22Rv1 (cell line): ENCODE measurements around the gene ASB8.
A peak's percentile ranks its signal among the peaks of the same experiment; 100 is the strongest.

Source experiments
- H3K27ac ChIP-seq: fragments of 450-650 bp; 2 replicates; pipeline ENCODE4 v1.5.1; 2017
- CTCF ChIP-seq: fragments of 450-650 bp; IDR thresholded peaks from 2 replicates; pipeline ENCODE4 v1.5.1; 2017; ENCODE audit warnings: mild to moderate bottlenecking
- ZFX ChIP-seq: fragments of 450-650 bp; IDR thresholded peaks from 2 replicates; pipeline ENCODE4 v1.6.1; 2017; ENCODE audit warnings: antibody characterized with exemption, borderline replicate concordance

The ASB8 gene

DNA sequence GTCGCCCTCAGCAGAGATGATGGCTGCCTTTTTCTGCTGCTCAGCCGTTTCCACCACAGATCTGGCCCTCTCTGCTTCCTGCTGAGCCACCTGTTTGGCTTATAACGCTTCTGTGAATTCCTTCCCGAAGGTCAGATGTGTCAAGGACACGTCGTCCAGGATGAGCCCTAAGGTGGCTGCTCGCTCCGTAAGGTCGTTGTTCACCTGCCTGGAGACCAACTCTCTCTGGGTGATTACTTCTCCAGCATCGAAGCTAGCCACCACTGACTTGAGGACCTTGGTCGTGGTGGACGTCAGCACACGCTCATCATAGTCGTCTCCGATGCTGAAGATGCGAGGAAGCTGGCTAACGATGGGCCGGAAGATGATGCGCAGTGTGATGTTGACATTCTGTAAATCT is 11.7 kb upstream of the ASB8 start:
- no peak overlapping the region for H3K27ac ChIP-seq
- TF ChIP-seq CTCF (no peak), ZFX (no peak)

DNA sequence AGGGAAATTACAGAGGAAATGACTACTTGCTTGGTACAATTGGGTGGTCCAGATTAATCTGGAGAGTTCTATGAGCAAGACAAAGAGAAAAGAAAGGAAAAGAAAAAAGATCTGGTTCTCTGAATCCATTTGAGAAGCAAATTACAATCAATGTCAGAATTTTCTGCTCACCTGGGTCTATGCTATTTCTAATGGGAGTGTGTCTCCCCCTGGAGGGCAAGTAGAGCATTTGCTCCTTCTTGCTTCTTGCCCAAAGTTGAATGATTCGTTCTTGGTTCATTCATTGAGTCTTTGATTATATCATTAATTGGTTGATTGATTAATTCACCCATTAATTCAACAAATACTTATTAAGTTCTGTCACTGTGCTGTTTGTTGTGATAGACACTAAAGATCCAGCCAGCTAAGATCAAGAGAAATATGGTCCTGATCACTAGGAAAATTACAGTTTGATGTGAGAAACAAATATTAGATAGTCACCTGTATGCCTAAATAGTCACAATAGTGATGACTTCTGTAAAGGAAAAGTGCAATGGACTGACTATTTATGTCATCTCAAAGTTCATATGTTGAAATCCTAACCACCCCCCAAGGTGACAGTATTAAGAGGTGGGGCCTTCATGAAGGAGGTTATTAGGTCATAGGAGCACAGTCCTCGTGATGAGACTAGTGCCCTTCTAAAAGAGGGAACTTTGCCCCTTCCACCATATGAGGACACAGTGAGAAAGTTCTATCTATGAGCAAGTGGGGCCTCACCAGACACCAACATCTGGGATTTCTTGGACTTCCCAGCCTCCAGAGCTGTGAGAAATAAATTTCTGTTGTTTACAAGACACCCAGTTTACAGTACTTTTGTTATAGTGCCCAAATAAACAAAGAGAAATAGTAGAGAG is 8.0 kb upstream of the ASB8 start:
- H3K27ac ChIP-seq: no peak overlapping the region
- TF ChIP-seq CTCF (peak; percentile 98), ZFX (no peak)

DNA sequence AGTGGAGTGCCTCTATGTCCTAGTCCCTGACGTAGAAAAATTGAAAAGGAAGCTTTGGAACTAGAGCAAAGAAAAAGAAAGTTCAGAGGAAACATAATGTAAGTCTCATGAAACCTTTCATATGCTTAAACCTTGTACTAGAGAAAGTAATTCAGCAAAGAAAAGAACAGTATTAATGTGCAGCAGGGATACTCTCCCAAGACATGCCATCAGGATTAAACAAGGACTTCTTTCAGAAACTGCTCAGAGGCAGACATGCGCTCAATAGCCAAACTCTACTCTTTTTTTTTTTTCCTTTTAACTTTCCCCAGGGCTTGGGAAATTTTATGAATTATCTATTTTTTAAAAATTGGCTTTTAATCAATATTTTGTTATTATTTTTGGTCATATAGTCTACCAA is 7.1 kb upstream of the ASB8 start:
- TF ChIP-seq ZFX (no peak), CTCF (no peak)
- no peak overlapping the region for H3K27ac ChIP-seq

- TF ChIP-seq ZFX: no peak
- no peak for TF ChIP-seq CTCF
- H3K27ac ChIP-seq: no peak overlapping the region
Observed at GRCh38 chr12:48163150-48163747, 5.9 kb upstream of the ASB8 start.

DNA sequence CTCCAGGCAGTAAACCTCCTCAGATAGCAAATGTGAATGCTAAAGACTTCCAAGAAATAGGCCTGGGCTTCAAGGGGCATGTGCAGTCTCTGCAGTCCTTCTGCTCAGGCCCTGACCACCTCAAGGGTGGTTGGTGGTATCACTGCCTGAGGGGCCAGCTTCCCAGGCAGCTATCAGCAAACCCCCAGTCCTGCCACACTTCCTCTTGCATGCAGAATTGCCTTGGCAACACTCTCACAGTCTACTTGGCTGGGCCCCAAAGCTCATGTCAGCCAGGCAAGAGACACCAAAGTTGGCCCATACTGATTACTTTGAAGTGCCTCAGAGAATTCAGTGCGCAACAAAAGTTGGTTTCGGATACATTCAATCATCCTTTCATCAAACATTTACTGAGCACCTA is 3.5 kb upstream of the ASB8 start:
- TF ChIP-seq ZFX (no peak), CTCF (no peak)
- H3K27ac ChIP-seq: no peak overlapping the region

DNA sequence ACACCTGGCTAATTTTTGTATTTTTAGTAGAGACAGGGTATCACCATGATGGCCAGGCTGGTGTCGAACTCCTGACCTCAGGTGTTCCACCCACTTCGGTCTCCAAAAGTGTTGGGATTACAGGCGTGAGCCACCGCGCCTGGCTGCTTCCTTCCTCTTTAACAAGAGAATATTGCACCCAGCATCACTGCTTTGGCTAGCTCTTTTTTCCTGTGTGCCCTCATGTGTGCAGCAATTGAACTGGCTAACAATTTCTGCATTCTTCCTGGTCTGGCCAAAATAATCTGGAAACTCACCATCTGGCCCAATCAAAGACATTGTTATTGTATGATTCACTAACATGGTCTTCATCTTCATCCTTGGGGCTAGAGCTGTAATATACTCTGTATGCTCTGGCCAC is 2.7 kb upstream of the ASB8 start:
- TF ChIP-seq ZFX (no peak), CTCF (no peak)
- no peak overlapping the region for H3K27ac ChIP-seq

- peak overlapping the region; percentile 78 for H3K27ac ChIP-seq
- TF ChIP-seq ZFX (no peak), CTCF (no peak)
Observed at GRCh38 chr12:48157889-48158370, 615 bp upstream of the ASB8 start.
